GM21529 (cell line): Measurements from ENCODE around the gene TXNDC12.
"Not testable (repeated sequence)": the region's sequence is repeated elsewhere in the genome, so short reads cannot be mapped to it uniquely, and the experiment has no call there.

Experiments used
- ATAC-seq: cut with Tn5 transposase; IDR thresholded peaks from one replicate; pipeline ENCODE4 v1.9.1; 2021; ENCODE audit not compliant: unreplicated experiment

The TXNDC12 gene

GRCh38 chr1:52055066-52055865 lies at the start of gene TXNDC12:
Gene TXNDC12, minus strand, starts transcription at chr1:52055191. Its CDS starts 95 bp downstream, at chr1:52055096.
- ATAC-seq = peak; percentile 40

- ATAC-seq = peak; percentile 65
Observed at GRCh38 chr1:52102336-52103013, 47.5 kb upstream of the TXNDC12 start.

DNA sequence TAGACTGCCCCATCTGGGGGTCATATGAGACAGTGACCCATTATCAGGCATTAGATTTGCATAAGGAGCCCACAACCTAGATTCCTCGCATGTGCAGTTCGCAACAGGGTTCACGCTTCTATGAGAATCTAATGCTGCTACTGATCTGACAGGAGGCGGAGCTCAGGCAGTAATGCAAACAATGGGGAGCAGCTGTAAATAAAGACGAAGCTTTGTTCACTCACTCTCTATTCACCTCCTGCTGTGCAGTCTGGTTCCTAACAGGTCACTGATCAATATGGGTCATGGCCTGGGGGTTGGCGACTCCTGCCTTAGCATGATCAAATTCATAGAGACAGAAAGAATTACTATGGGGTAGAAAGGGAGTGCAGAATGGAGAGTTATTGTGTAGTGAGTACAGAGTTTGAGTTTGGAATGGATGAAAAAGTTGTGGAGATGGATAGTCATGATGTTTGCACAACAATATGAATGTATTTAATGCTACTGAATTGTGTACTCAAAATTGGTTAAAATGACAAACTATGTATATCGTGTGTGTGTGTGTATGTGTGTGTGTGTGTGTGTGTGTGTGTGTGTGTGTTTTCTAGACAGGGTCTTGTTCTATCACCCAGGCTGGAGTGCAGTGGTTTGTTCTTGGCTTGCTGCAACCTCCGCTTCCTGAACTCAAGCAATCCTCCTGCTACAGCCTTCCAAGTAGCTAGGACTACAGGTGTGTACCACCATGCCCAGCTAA lies 43.3 kb upstream of the TXNDC12 start:
- no peak for ATAC-seq

- ATAC-seq = no peak
Observed at GRCh38 chr1:52096216-52096615, 41.2 kb upstream of the TXNDC12 start.

GRCh38 chr1:52094300-52094699 lies 39.3 kb upstream of the TXNDC12 start:
- ATAC-seq = not testable (repeated sequence)

DNA sequence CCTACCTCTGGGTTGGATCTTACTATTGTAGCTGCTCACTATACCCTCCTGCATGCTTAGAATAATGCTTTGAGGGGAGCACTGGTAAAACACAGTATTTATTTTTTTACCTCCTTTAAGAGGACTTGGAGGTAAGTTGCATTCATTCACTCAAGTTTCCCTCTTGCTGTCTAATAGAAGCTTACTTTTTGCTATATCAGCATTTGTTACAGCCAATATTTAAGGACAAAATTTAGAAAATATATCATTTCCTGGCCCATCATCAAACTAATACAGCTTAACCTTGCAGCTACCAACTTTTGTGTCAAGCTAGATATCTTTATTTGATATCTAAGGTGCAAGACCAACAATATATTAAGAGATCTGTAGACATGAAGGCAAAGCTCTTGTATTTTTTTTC lies 32.9 kb upstream of the TXNDC12 start:
- not testable (repeated sequence) for ATAC-seq

DNA sequence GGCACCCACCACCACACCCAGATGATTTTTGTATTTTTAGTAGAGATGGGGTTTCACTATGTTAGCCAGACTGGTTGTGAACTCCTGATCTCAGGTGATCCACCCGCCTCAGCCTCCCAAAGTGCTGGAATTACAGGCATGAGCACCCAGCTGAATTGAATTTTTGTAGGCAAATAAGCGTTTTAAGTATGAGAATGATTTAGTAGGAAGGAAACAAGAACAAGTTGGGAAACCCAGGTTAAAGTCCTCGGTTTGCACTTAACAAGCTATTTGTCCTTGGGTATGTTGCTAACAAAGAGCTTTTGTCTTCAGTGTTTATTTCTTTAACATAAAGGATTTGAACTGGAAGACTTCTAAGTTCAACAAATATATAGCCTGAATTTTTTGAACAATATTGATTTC lies 25.0 kb upstream of the TXNDC12 start:
- no peak for ATAC-seq

GRCh38 chr1:52077277-52077676 lies 22.3 kb upstream of the TXNDC12 start:
- not testable (repeated sequence) for ATAC-seq

DNA sequence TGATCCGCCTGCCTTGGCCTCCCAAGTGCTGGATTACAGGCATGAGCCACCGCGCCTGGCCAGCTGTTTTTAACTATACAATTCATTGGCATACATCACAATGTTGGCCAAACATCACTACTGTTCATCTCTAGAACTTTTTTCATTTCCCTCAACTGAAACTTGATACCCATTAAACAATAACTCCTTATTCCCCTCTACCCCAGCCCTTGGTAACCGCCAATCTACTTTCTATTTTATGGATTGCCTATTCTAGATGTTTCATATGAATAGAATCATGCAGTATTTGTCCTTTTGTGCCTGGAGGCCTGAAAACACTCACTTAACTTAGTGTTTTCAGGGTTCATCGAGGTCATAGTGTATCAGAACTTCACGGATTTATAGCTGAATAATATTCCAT lies 17.3 kb upstream of the TXNDC12 start:
- no peak for ATAC-seq

GRCh38 chr1:52070704-52071103 lies 15.7 kb upstream of the TXNDC12 start:
- ATAC-seq = no peak

GRCh38 chr1:52063192-52063591 lies 8.2 kb upstream of the TXNDC12 start:
- no peak for ATAC-seq

DNA sequence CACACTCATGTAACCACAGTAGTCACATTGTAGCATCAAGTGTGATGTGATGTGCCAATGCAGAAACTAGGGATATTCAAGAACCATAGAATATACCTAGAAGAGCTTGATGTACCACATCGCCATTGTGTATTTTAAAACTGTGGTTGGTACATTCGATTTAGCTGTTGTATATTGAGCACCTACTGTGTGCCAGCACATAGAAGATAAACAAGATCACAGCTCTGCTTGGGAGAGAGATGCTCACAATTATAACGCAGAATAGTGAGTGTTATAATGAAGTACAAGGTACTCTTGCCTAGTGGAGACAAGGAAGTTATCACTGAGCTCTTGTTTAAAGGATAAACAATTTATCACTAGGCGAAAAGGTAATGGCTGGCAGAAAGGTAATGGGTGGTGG lies 5.8 kb upstream of the TXNDC12 start:
- no peak for ATAC-seq

GRCh38 chr1:52059888-52060287 lies 4.9 kb upstream of the TXNDC12 start:
- ATAC-seq = no peak

GRCh38 chr1:52059321-52059720 lies 4.3 kb upstream of the TXNDC12 start:
- no peak for ATAC-seq

DNA sequence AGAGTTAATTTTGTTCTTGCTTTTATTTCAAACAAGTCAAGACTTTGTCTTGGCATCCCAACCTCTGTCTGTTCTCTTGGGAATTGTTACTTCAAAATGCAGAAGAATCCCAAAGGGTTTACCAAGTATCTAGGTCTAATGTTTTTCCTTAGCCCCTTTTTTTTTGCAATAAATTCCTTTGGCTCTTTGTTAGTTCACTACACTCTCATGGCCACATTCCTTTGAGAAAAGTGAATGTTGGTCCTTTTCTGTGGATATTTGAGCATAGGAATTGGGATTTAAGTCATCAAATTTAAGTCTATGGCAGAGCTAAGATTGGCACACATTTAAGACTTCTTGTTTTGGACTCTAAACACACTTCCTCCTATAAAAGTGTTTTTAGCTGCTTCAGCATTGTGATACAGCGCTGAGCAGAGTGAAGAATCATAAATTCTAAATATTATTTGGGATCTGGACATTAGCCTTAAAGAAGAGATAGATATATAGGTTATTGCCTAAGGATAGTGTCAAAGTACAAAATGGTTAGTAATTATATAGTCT lies 3.0 kb upstream of the TXNDC12 start:
- no peak for ATAC-seq

DNA sequence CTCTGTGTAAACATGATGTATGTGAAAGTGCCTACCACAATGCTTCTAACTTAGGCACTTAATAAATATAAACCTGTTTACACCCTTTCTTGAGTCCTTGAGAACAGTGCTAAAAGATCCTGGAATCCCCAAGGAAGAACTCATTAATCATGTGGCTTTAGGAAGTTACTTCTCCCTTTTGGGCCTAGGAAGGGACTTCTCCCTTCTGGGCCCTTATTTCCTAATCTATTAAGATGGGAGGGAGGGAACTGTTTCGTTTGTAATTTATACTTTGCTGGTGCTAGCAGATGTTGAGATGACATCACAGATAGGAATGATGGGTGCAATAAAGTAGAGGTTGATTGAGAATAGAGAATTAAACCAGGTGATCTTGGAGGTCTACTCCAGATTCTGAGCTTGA lies 2.3 kb upstream of the TXNDC12 start:
- ATAC-seq = no peak

GRCh38 chr1:52056937-52057231 lies 1.9 kb upstream of the TXNDC12 start:
- ATAC-seq = peak; percentile 48

DNA sequence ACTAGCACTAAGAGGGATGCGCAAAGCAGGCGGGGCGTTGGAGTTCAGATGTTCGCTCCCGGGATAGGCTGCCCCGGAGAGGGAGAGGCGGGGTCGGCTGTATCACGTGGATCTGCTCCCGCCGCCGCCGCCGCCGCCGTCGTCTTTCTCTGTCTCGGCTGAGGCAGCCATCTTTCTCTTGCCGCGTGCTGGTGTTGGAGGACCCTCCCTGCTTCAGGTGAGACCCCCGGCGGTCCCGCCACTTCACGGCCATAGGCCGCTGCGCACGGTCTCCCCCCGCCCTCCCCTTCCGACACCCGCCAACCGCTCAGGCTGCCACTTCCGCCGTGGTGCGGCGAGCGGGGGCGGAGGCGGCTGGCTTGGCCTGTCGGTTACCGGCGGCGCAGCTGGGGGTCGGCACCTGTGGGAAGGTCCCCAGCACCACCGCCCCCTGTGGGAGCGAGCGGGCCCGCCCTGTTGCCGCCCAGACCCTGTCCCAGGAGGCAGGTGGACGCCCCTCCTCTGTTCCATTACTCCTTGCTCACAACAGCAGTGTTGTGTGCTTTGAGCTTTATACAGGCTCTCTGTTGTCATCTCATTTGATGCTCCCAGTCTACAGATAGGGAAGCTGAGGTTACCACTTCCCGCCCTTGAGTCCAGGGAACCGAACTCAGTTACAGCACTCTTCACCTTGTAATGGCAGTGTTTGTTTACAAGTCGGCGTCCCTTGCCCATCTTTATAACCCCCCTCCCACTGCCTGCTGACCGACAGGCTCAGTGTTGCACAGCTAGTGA lies 1.4 kb upstream of the TXNDC12 start, which contains the start of gene BTF3L4:
TSS of gene BTF3L4 (plus strand) at position 133 of the 774 bp plus-strand sequence. CDS start 3,553 bp downstream, outside the sequence.
- peak; percentile 83 for ATAC-seq

DNA sequence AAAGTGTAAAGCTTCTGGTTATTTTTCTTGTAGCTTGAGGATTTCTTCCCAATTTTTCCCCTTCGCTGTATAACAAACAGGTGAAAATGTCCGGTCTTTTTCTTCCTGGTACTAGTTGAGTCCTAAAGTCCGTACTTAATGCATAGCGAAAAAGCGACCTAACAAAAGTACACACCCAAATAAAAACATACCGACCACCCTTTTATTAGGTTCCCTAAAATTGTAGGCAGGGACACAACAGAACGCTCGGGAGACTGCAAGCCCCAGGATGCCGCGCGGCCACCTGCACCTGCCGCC lies 823 bp upstream of the TXNDC12 start:
- no peak for ATAC-seq

DNA sequence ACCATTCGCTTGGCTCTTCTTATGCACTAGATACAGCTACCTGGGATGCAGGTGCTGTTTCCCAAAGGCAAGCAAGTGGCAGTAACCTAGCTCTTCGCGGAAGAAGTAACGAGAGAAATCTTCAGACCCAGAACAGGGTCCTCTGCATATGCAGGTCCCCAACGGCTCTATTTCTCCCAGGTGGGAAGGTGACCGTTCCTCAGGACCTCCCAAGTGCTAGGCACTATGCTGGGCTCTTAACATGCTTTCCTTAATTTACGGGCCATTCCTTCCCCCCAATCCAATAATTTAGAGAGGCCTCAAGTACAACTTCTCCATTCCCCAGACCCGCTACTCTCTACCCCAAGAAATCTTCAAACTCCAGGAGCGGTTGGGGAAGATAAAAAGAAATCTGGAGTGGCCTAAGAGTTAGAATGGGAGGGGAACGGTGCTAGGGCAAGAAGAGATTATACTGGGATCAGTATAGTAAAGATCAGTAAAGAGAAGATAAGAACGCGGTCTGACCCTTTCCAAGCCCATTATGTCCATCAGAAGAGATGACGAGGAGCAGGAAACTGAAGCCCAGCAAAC lies 410 bp downstream of the TXNDC12 start:
- ATAC-seq = no peak

DNA sequence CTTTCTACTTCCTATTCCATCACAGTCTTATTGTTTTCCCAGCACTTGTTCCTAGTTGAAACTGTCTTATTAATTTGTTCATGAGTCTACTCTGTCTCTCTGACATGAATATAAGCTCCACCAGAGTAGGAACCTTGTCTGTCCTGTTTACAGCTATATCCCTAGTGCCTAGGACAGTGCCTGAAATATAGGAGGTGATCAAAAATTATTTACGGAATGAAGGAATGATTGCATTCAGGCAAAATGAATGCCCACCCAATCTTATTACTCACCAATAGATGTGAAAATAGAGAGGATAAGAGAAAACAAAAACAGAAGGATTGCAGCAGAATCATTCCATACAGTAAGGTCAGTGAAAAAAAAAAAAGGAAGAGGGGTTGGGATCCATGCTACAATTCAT lies 1.1 kb downstream of the TXNDC12 start:
- ATAC-seq = no peak
